ENCODE data around the gene RHBDL1.

DNA sequence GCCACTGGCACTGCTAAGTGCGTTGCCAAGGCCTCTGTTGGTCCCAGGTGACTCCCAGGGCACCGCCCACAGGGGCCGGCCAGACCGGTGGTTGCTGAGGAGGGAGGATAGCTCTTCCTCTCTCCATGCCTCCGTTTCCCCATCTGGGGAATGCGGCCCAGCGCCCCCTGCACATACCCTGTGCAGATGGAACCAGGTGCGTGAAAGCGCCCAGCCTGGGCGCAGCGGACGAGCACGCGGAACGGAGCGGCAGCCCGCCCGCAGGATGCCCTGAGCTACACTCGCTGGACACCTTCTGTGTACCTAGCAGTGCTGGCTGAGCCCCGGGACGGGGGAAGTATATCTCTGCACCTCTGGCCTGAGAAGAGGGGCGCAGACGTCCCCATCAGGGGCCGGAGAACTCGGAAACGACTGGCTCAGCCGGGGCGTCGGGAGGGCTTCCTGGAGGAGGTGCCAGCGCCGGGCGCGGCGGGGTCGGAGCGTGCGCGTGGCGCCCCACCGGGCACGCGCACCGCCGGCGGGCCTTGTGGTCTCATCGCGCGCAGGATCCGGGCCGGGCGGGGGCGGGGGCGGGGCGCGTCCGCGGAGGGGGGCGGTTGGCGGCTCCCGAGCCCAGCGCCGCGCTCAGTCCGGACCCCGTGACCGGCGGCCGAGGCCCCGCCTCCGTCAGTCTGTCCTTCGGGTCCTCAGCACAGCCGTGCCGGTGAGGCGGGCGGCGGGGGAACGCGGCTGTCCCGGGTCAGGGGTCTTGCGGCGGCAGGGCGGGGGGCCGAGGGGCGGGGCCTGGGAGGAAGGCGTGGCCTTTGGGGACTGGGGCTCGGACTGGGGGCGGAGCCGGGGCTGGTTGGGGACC, 51.2 kb downstream of the RHBDL1 start, which contains the start of the genes CCDC78 and HAGHL:
- peak; percentile 22 for TF ChIP-seq POLR2AphosphoS5 (IDR thresholded peaks at IDR 0.05; ENCODE audit: insufficient read depth, low read depth, low read length)
- TF ChIP-seq, protein P1, sequence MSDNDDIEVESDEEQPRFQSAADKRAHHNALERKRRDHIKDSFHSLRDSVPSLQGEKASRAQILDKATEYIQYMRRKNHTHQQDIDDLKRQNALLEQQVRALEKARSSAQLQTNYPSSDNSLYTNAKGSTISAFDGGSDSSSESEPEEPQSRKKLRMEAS (IDR thresholded peaks at IDR 0.05; ENCODE audit: insufficient read depth, insufficient read length) = no peak
- TF ChIP-seq EZH2 (IDR thresholded peaks at IDR 0.05; ENCODE audit: borderline replicate concordance, low read depth, low read length, severe bottlenecking) = peak; percentile 11

All from endothelial cell of umbilical vein (primary cell).